PC-3 (cell line): ENCODE results near the gene GPA33. TPM values are rescaled to one million over a fixed set of nuclear protein-coding genes. Genes with fewer than 3 reads are reported as not detected.

Source experiments
- ATAC-seq: fragments of 200-7000 bp; cut with Tn5 transposase; 2 replicates; pipeline ENCODE4 v1.9.1; 2020; ENCODE audit warnings: mild to moderate bottlenecking, moderate library complexity
- BruUV-seq: library from RNA; stranded (reverse); fragments of 400-500 nt; replicated peaks from 2 replicates; lab custom pipeline; 2021; lab: Mats Ljungman, UMichigan
- CTCF ChIA-PET: fragments of 300-600 bp; sonication (Branson Sonifier 250); formaldehyde crosslinking; loops from one replicate; lab custom pipeline; 2022; ENCODE audit warnings: antibody characterized with exemption; lab: Charles Lee
- POLR2A ChIA-PET: fragments of 300-600 bp; sonication (Branson Sonifier 250); formaldehyde crosslinking; loops from one replicate; lab custom pipeline; 2022; ENCODE audit warnings: antibody characterized with exemption; ENCODE audit not compliant: unreplicated experiment; lab: Charles Lee
- DNase-seq: peaks from one replicate; pipeline ENCODE4 v3.0.0-alpha.2; 2015
- H2AFZ ChIP-seq: fragments of 300-600 bp; sonication (generic); 2 replicates; pipeline ENCODE4 v1.6.0; 2016; ENCODE audit warnings: antibody characterized with exemption, low read length
- H3F3A ChIP-seq: fragments of 300-600 bp; sonication (generic); one replicate; pipeline ENCODE4 v1.6.0; 2017; ENCODE audit warnings: antibody characterized with exemption, low read length, control low read depth, mild to moderate bottlenecking; ENCODE audit not compliant: unreplicated experiment
- H3K27ac ChIP-seq: fragments of 300-600 bp; sonication (generic); 2 replicates; pipeline ENCODE4 v1.5.1; 2016; ENCODE audit warnings: mild to moderate bottlenecking, low read length
- H3K27me3 ChIP-seq: fragments of 300-600 bp; sonication (generic); 2 replicates; pipeline ENCODE4 v1.6.1; 2016; ENCODE audit warnings: low read length, mixed read lengths
- H3K36me3 ChIP-seq: fragments of 300-600 bp; sonication (generic); 2 replicates; pipeline ENCODE4 v1.6.1; 2016; ENCODE audit warnings: low read depth, mixed run types, low read length, mixed read lengths
- H3K4me1 ChIP-seq: fragments of 300-600 bp; sonication (generic); 2 replicates; pipeline ENCODE4 v1.5.1; 2016; ENCODE audit warnings: low read length; ENCODE audit not compliant: insufficient read depth
- H3K4me2 ChIP-seq: fragments of 300-600 bp; sonication (generic); 2 replicates; pipeline ENCODE4 v1.6.0; 2016; ENCODE audit warnings: low read length
- H3K4me3 ChIP-seq: fragments of 300-600 bp; sonication (generic); 2 replicates; pipeline ENCODE4 v1.5.1; 2016; ENCODE audit warnings: mild to moderate bottlenecking, low read length, mixed read lengths
- H3K79me2 ChIP-seq: fragments of 300-600 bp; sonication (generic); 2 replicates; pipeline ENCODE4 v1.6.1; 2017; ENCODE audit warnings: low read length, mixed read lengths
- H3K9ac ChIP-seq: fragments of 300-600 bp; sonication (generic); 2 replicates; pipeline ENCODE4 v1.6.0; 2016; ENCODE audit warnings: mild to moderate bottlenecking, low read length
- H3K9me2 ChIP-seq: fragments of 300-600 bp; sonication (generic); replicated peaks from 2 replicates; pipeline ENCODE4 v1.6.1; 2016; ENCODE audit warnings: mixed run types, low read length, mixed read lengths
- H3K9me3 ChIP-seq: fragments of 300-600 bp; sonication (generic); 2 replicates; pipeline ENCODE4 v1.6.1; 2016; ENCODE audit warnings: low read length, mixed read lengths
- H4K20me1 ChIP-seq: fragments of 300-600 bp; sonication (generic); 2 replicates; pipeline ENCODE4 v1.6.1; 2016; ENCODE audit warnings: low read length, mixed read lengths
- EZH2 ChIP-seq: fragments of 300-600 bp; sonication (generic); IDR thresholded peaks from one replicate; pipeline ENCODE4 v1.6.1; 2017; ENCODE audit warnings: antibody characterized with exemption, mild to moderate bottlenecking, low read length; ENCODE audit not compliant: unreplicated experiment
- EZH2phosphoT487 ChIP-seq: fragments of 300-600 bp; sonication (generic); IDR thresholded peaks from 2 replicates; pipeline ENCODE4 v1.6.1; 2018; ENCODE audit warnings: mild to moderate bottlenecking, antibody characterized with exemption, low read length, borderline replicate concordance
- intact Hi-C: fragments of 100-400 bp; cut with micrococcal nuclease; formaldehyde crosslinking; loops from 2 replicates; pipeline ENCODE4 v1.9.0; 2023
- total RNA-seq: library from RNA; depleted of rRNA; stranded (reverse); fragments of >200 nt; gene quantifications from 2 replicates; pipeline ENCODE4 v1.2.3, GENCODE V29; 2014
- TF ChIP-seq, protein P1 (sequence below): fragments of 300-600 bp; sonication (generic); conservative IDR thresholded peaks from 2 replicates; pipeline ENCODE4 v1.5.1; 2017; ENCODE audit warnings: antibody characterized with exemption, low read depth, mild to moderate bottlenecking, low read length

GPA33 gene
- total RNA-seq, 1 experiment from 2014 or later = 0.04 TPM

DNA sequence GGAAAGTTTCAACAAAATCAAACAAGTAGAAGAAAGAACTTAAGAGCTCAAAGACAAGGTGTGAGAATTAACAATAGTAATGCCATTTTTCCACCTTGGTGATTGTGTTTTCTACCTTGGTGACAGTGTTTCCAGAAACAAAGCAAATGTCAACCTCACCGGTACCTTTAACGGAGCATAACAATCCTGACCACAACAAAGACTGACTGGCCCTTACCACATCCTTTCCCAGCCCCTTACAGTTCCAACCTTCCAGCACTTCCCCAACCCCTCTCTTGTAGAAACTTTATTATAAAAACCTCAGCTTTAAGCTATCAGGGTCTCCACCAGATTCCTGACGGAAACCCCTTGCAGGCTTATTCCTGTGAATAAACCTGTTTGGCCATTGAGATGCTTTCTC lies 20.4 kb upstream of the GPA33 start:
- Histone ChIP-seq H3K4me2 (no peak overlapping the region), H2AFZ (no peak overlapping the region), H3K36me3 (no peaks in the 10 kb centered on the region), H3K9me3 (no peaks in the 10 kb centered on the region), H4K20me1 (no peaks in the 10 kb centered on the region), H3K27ac (no peak overlapping the region), H3F3A (no peaks in the 10 kb centered on the region), H3K27me3 (no peaks in the 10 kb centered on the region), H3K79me2 (no peaks in the 10 kb centered on the region), H3K9ac (no peak overlapping the region), H3K4me1 (peaks cover 26% of the 10 kb centered on the region), H3K9me2 (no peaks in the 10 kb centered on the region), H3K4me3 (no peak overlapping the region)
- TF ChIP-seq EZH2phosphoT487 = no peak
- TF ChIP-seq EZH2 = no peak
- TF ChIP-seq, protein P1, sequence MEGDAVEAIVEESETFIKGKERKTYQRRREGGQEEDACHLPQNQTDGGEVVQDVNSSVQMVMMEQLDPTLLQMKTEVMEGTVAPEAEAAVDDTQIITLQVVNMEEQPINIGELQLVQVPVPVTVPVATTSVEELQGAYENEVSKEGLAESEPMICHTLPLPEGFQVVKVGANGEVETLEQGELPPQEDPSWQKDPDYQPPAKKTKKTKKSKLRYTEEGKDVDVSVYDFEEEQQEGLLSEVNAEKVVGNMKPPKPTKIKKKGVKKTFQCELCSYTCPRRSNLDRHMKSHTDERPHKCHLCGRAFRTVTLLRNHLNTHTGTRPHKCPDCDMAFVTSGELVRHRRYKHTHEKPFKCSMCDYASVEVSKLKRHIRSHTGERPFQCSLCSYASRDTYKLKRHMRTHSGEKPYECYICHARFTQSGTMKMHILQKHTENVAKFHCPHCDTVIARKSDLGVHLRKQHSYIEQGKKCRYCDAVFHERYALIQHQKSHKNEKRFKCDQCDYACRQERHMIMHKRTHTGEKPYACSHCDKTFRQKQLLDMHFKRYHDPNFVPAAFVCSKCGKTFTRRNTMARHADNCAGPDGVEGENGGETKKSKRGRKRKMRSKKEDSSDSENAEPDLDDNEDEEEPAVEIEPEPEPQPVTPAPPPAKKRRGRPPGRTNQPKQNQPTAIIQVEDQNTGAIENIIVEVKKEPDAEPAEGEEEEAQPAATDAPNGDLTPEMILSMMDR = no peak
- intact Hi-C loops = no loop called here
- DNase-seq (no peak), ATAC-seq (no peak)
- BruUV-seq = no TSS peak
- POLR2A ChIA-PET = no interaction called here
- CTCF ChIA-PET = no interaction called here

DNA sequence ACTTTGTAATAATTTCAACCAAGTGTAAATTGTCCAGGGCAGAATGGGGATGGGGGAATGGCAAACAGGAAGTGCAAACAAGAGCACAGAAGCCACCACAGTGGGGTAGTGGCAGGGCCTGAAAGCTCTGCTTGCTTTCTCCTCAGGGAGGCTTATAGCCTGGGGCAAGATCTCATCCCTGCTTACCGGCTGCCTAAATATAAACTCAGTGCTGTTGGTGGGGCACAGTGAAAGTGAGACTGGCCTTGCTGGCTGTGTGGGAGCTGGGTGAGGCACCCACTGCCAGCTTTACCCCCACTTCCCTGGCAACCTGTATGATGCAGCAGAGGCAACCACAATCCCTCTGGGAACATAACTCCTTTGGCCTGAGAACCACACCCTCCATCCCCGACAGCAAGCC lies 18.9 kb upstream of the GPA33 start:
- Histone ChIP-seq H3K4me3 (peak overlapping the region; percentile 9; the same call in 1 of the 2 replicates), H3K9ac (peak overlapping the region; percentile 44; the same call in 1 of the 2 replicates), H3K4me2 (peak overlapping the region; percentile 61), H3K27ac (peak overlapping the region; percentile 76), H3K79me2 (no peaks in the 10 kb centered on the region), H3K9me2 (no peaks in the 10 kb centered on the region), H3K4me1 (peaks cover 41% of the 10 kb centered on the region), H3F3A (no peaks in the 10 kb centered on the region), H2AFZ (peak overlapping the region; percentile 51), H3K9me3 (no peaks in the 10 kb centered on the region), H3K27me3 (no peaks in the 10 kb centered on the region), H3K36me3 (no peaks in the 10 kb centered on the region), H4K20me1 (no peaks in the 10 kb centered on the region)
- no TSS peak for BruUV-seq
- CTCF ChIA-PET = no interaction called here
- POLR2A ChIA-PET = no interaction called here
- intact Hi-C loops = loop anchor here (5.0 kb wide), 1 partner anchor 42 kb away; no protein-coding TSS in a partner anchor
- ATAC-seq (peak; percentile 21), DNase-seq (peak; percentile 71)
- no peak for TF ChIP-seq EZH2phosphoT487
- TF ChIP-seq, protein P1 = no peak
- TF ChIP-seq EZH2 = no peak

DNA sequence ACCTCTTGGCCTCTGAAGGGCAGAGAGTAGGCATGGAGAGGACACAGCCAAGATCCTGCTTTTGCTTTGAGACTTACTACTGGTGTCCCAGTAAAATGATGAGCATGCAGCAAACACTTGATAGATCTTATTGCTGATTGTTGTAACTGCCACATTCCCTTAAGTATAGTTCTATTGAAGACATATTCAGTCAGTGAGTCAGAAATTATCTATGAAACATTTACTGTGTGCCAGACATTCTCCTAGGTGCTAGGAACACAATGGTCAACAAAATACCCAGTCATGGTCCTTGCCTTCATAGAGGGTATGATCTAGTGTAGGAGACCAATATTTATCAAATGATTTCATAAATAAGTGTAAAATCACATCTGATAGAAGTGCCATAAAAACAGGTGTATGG lies 17.3 kb upstream of the GPA33 start:
- no peaks in the 10 kb centered on the region for H4K20me1 ChIP-seq
- H3F3A ChIP-seq = no peaks in the 10 kb centered on the region
- H3K9me3 ChIP-seq = no peaks in the 10 kb centered on the region
- no peaks in the 10 kb centered on the region for H3K27me3 ChIP-seq
- ATAC-seq (no peak), DNase-seq (peak; percentile 56)
- ChIA-PET POLR2A (no interaction called here), CTCF (no interaction called here)
- H3K4me3 ChIP-seq = no peak overlapping the region
- no peaks in the 10 kb centered on the region for H3K9me2 ChIP-seq
- H3K79me2 ChIP-seq = no peaks in the 10 kb centered on the region
- intact Hi-C loops = loop anchor here (5.0 kb wide), 1 partner anchor 40 kb away; no protein-coding TSS in a partner anchor
- no peak overlapping the region for H3K27ac ChIP-seq
- H3K4me2 ChIP-seq = no peak overlapping the region
- no TSS peak for BruUV-seq
- no peak for TF ChIP-seq EZH2
- TF ChIP-seq, protein P1 = no peak
- no peak for TF ChIP-seq EZH2phosphoT487
- H3K9ac ChIP-seq = no peak overlapping the region
- H2AFZ ChIP-seq = no peak overlapping the region
- peaks cover 54% of the 10 kb centered on the region for H3K4me1 ChIP-seq
- H3K36me3 ChIP-seq = no peaks in the 10 kb centered on the region
